GM13977 (cell line): Measurements from ENCODE around the gene GPRIN1.

Experiments
- DNase-seq: peaks from one replicate; pipeline ENCODE4 v3.0.0; 2012; ENCODE audit warnings: low spot score
- CTCF ChIP-seq: IDR thresholded peaks from 2 replicates; pipeline ENCODE4 v1.5.1; 2012; ENCODE audit warnings: mild to moderate bottlenecking, control low read depth; ENCODE audit not compliant: insufficient read depth; ENCODE audit errors: extremely low read depth, missing control alignments
- in situ Hi-C: fragments of 300-500 bp; cut with MboI; formaldehyde crosslinking; loops from one replicate; pipeline ENCODE4 v1.12.0; 2022; ENCODE audit warnings: low sequenced_read_pairs, low pct_unique_long_range_greater_than_20kb, mixed read lengths, inconsistent platforms; ENCODE audit not compliant: unreplicated experiment

Gene GPRIN1

GRCh38 chr5:176637556-176637955 is 27.6 kb upstream of the GPRIN1 start:
- in situ Hi-C loops: no loop called here
- DNase-seq: no peak
- no peak for TF ChIP-seq CTCF

- TF ChIP-seq CTCF: no peak
- in situ Hi-C loops: no loop called here
- no peak for DNase-seq
Measured at GRCh38 chr5:176636426-176636825, 26.5 kb upstream of the GPRIN1 start.

GRCh38 chr5:176633598-176633997 is 23.6 kb upstream of the GPRIN1 start:
- no peak for TF ChIP-seq CTCF
- DNase-seq: no peak
- in situ Hi-C loops: no loop called here

GRCh38 chr5:176632745-176633144 is 22.8 kb upstream of the GPRIN1 start:
- in situ Hi-C loops: no loop called here
- no peak for DNase-seq
- TF ChIP-seq CTCF: no peak

- TF ChIP-seq CTCF: no peak
- DNase-seq: no peak
- in situ Hi-C loops: no loop called here
Measured at GRCh38 chr5:176631383-176632200, 21.6 kb upstream of the GPRIN1 start.

GRCh38 chr5:176630681-176631222 is 20.8 kb upstream of the GPRIN1 start:
- TF ChIP-seq CTCF: no peak
- in situ Hi-C loops: no loop called here
- no peak for DNase-seq
